Liver (tissue), 9 donors: Measurements from ENCODE around the gene TSPEAR. TPM values are rescaled to one million over a fixed set of nuclear protein-coding genes. Genes with fewer than 3 reads are reported as not detected.

Experiments used
- DNase-seq: peaks from one replicate; pipeline ENCODE4 v3.0.0-alpha.2; 2017; ENCODE audit warnings: low spot score
- H3K27ac ChIP-seq, 2 donors: one replicate each; pipeline ENCODE4 v1.7.0; 2013; ENCODE audit warnings: inconsistent platforms in 2 of 2, low read length in 2 of 2, control low read depth in 1 of 2, low read depth in 1 of 2, mild to moderate bottlenecking in 1 of 2
- H3K27me3 ChIP-seq, 4 donors: one replicate each; pipeline versions ENCODE4 v1.6.1 to v1.7.0; 2013; ENCODE audit warnings: low read length in 3 of 4, inconsistent platforms in 1 of 4, mild to moderate bottlenecking in 1 of 4, moderate library complexity in 1 of 4; ENCODE audit not compliant: control insufficient read depth in 4 of 4, insufficient read depth in 4 of 4
- H3K36me3 ChIP-seq, 4 donors: one replicate each; pipeline versions ENCODE4 v1.6.1 to v1.7.0; 2013; ENCODE audit warnings: low read length in 3 of 4, mild to moderate bottlenecking in 3 of 4, low read depth in 1 of 4, moderate library complexity in 1 of 4; ENCODE audit not compliant: control insufficient read depth in 4 of 4, insufficient read depth in 3 of 4
- H3K4me1 ChIP-seq, 4 donors: one replicate each; pipeline versions ENCODE4 v1.6.1 to v1.7.0; 2013; ENCODE audit warnings: low read length in 3 of 4, mild to moderate bottlenecking in 3 of 4, moderate library complexity in 1 of 4; ENCODE audit not compliant: control insufficient read depth in 4 of 4, insufficient read depth in 4 of 4
- H3K4me3 ChIP-seq, 3 donors: one replicate each; pipeline versions ENCODE4 v1.6.1 to v1.7.0; 2013; ENCODE audit warnings: low read length in 3 of 3, control low read depth in 1 of 3, low read depth in 1 of 3, mild to moderate bottlenecking in 1 of 3
- H3K9ac ChIP-seq, 2 donors: one replicate each; pipeline ENCODE4 v1.7.0; 2013; ENCODE audit warnings: low read length in 2 of 2, mild to moderate bottlenecking in 2 of 2, moderate library complexity in 2 of 2, control low read depth in 1 of 2, low read depth in 1 of 2
- H3K9me3 ChIP-seq, 4 donors: one replicate each; pipeline versions ENCODE4 v1.6.1 to v1.7.0; 2013; ENCODE audit warnings: low read length in 3 of 4; ENCODE audit not compliant: control insufficient read depth in 4 of 4
- EGR1 ChIP-seq, 2 donors: IDR thresholded peaks; 2 replicates each; pipeline ENCODE4 v1.6.1; 2016 to 2018; ENCODE audit warnings: antibody characterized with exemption in 2 of 2, low read depth in 2 of 2
- FOXA1 ChIP-seq: IDR thresholded peaks from 2 replicates; pipeline ENCODE4 v1.6.1; 2016; ENCODE audit warnings: antibody characterized with exemption
- FOXA2 ChIP-seq: IDR thresholded peaks from 2 replicates; pipeline ENCODE4 v1.6.1; 2016; ENCODE audit warnings: antibody characterized with exemption
- GABPA ChIP-seq, 2 donors: IDR thresholded peaks in 1 of 2; conservative IDR thresholded peaks in 1 of 2; 2 replicates each; pipeline ENCODE4 v1.6.1; 2016; ENCODE audit warnings: antibody characterized with exemption in 2 of 2, mild to moderate bottlenecking in 1 of 2, moderate library complexity in 1 of 2
- HNF4A ChIP-seq, 2 donors: conservative IDR thresholded peaks; 2 replicates each; pipeline ENCODE4 v1.6.1; 2016; ENCODE audit warnings: antibody characterized with exemption in 2 of 2, mild to moderate bottlenecking in 2 of 2
- HNF4G ChIP-seq: IDR thresholded peaks from 2 replicates; pipeline ENCODE4 v1.6.1; 2016; ENCODE audit warnings: antibody characterized with exemption
- JUND ChIP-seq, 2 donors: IDR thresholded peaks; 2 replicates each; pipeline ENCODE4 v1.6.1; 2016; ENCODE audit warnings: antibody characterized with exemption in 2 of 2
- NR2F2 ChIP-seq: IDR thresholded peaks from 2 replicates; pipeline ENCODE4 v1.6.1; 2016; ENCODE audit warnings: antibody characterized with exemption
- RAD21 ChIP-seq, 2 donors: IDR thresholded peaks; 2 replicates each; pipeline ENCODE4 v1.6.1; 2016; ENCODE audit warnings: antibody characterized with exemption in 2 of 2, mild to moderate bottlenecking in 2 of 2
- RXRA ChIP-seq, 2 donors: IDR thresholded peaks; 2 replicates each; pipeline ENCODE4 v1.6.1; 2017 to 2018; ENCODE audit warnings: antibody characterized with exemption in 2 of 2, mild to moderate bottlenecking in 1 of 2
- SP1 ChIP-seq: IDR thresholded peaks from 2 replicates; pipeline ENCODE4 v1.6.1; 2018; ENCODE audit warnings: antibody characterized with exemption, mild to moderate bottlenecking
- TAF1 ChIP-seq: conservative IDR thresholded peaks from 2 replicates; pipeline ENCODE4 v1.6.1; 2016; ENCODE audit warnings: antibody characterized with exemption, mild to moderate bottlenecking
- YY1 ChIP-seq: IDR thresholded peaks from 2 replicates; pipeline ENCODE4 v1.6.1; 2016; ENCODE audit warnings: antibody characterized with exemption, mild to moderate bottlenecking
- WGBS: extraction: QIAGEN DNeasy Blood & Tissue Kit; methylation state at CpG from one replicate; pipeline ENCODE4 v1.1.7; 2013; 5-methylcytosine and 5-hydroxymethylcytosine counted together
- polyA plus RNA-seq, 2 donors: library from polyadenylated mRNA; stranded (reverse) in 1 of 2; unstranded in 1 of 2; fragments of 200-250 nt in 1 of 2; fragments of >200 nt in 1 of 2; fragmentation: Nextera tagmentation in 1 of 2; extraction: Ambion mirVana in 1 of 2; gene quantifications; one replicate each; pipeline versions ENCODE4 v1.2.1 to v1.2.3, GENCODE V29; 2013 to 2015
- total RNA-seq, 2 donors: library from RNA; depleted of rRNA; stranded (reverse); fragments of >200 nt; gene quantifications; one replicate each; pipeline ENCODE4 v1.2.3, GENCODE V29; 2014
- TF ChIP-seq, protein P1 (sequence below): IDR thresholded peaks from 2 replicates; pipeline ENCODE4 v1.6.1; 2016; ENCODE audit warnings: antibody characterized with exemption
- TF ChIP-seq, protein P2 (sequence below): IDR thresholded peaks from 2 replicates; pipeline ENCODE4 v1.6.1; 2016; ENCODE audit warnings: antibody characterized with exemption
- TF ChIP-seq, protein P3 (sequence below): fragments of 150-350 bp; IDR thresholded peaks from 2 replicates; pipeline ENCODE4 v1.5.1; 2017; ENCODE audit warnings: improper control_type of control experiment, low read depth, low read length; ENCODE audit not compliant: missing input control
- TF ChIP-seq, protein P4 (sequence below): IDR thresholded peaks from 2 replicates; pipeline ENCODE4 v1.6.1; 2016; ENCODE audit warnings: antibody characterized with exemption
- TF ChIP-seq, protein P5 (sequence below): IDR thresholded peaks from 2 replicates; pipeline ENCODE4 v1.6.1; 2016; ENCODE audit warnings: antibody characterized with exemption, mild to moderate bottlenecking
- donor health status: healthy.
- donor health status: healthy.
- donor health status: healthy.
- donor health status: healthy.
- donor health status: healthy.

TSPEAR gene
- total and polyA plus RNA-seq, 4 donors: under 0.01 to 0.14 (median 0.01) TPM; not detected in 1

DNA sequence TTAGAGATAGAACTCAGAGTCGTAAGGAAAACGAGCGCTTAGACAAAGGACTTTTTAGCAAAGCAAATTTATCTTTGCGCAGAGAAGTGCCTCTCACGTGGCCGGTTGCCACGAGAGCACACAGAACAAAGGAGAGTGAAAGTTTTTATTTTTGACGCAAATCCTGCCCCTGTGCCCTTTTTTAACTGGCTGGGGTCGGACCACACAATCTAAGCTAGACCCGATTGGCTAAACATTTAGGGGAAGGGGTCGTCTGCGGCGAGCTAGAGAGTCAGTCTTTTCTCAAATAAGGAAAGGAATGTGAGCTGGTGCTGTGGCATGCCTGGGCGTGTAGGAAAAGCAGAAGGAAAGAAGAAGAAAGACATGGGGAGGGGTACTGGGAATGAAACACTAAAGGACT, 162.4 kb downstream of the TSPEAR start:
- peaks cover 0 to 2% (median 0%) of the 10 kb centered on the region in 4 donors for H3K27me3 ChIP-seq
- no peak for TF ChIP-seq JUND (IDR thresholded peaks at IDR 0.05)
- TF ChIP-seq, protein P1, sequence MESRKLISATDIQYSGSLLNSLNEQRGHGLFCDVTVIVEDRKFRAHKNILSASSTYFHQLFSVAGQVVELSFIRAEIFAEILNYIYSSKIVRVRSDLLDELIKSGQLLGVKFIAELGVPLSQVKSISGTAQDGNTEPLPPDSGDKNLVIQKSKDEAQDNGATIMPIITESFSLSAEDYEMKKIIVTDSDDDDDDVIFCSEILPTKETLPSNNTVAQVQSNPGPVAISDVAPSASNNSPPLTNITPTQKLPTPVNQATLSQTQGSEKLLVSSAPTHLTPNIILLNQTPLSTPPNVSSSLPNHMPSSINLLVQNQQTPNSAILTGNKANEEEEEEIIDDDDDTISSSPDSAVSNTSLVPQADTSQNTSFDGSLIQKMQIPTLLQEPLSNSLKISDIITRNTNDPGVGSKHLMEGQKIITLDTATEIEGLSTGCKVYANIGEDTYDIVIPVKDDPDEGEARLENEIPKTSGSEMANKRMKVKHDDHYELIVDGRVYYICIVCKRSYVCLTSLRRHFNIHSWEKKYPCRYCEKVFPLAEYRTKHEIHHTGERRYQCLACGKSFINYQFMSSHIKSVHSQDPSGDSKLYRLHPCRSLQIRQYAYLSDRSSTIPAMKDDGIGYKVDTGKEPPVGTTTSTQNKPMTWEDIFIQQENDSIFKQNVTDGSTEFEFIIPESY: no peak
- TF ChIP-seq YY1: no peak
- TF ChIP-seq HNF4A (conservative IDR thresholded peaks at IDR 0.05): no peak
- no peak for TF ChIP-seq HNF4G
- no peak for TF ChIP-seq RXRA (IDR thresholded peaks at IDR 0.05)
- no peak for TF ChIP-seq FOXA2
- TF ChIP-seq, protein P2, sequence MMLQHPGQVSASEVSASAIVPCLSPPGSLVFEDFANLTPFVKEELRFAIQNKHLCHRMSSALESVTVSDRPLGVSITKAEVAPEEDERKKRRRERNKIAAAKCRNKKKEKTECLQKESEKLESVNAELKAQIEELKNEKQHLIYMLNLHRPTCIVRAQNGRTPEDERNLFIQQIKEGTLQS: no peak
- TF ChIP-seq, protein P3, sequence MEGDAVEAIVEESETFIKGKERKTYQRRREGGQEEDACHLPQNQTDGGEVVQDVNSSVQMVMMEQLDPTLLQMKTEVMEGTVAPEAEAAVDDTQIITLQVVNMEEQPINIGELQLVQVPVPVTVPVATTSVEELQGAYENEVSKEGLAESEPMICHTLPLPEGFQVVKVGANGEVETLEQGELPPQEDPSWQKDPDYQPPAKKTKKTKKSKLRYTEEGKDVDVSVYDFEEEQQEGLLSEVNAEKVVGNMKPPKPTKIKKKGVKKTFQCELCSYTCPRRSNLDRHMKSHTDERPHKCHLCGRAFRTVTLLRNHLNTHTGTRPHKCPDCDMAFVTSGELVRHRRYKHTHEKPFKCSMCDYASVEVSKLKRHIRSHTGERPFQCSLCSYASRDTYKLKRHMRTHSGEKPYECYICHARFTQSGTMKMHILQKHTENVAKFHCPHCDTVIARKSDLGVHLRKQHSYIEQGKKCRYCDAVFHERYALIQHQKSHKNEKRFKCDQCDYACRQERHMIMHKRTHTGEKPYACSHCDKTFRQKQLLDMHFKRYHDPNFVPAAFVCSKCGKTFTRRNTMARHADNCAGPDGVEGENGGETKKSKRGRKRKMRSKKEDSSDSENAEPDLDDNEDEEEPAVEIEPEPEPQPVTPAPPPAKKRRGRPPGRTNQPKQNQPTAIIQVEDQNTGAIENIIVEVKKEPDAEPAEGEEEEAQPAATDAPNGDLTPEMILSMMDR: no peak
- no peak for TF ChIP-seq GABPA (IDR thresholded peaks at IDR 0.05 in 1 of 2, conservative IDR thresholded peaks at IDR 0.05 in 1 of 2)
- TF ChIP-seq EGR1 (IDR thresholded peaks at IDR 0.05; ENCODE audit: low read depth in 2 of 2): no peak
- TF ChIP-seq TAF1: no peak
- TF ChIP-seq, protein P4, sequence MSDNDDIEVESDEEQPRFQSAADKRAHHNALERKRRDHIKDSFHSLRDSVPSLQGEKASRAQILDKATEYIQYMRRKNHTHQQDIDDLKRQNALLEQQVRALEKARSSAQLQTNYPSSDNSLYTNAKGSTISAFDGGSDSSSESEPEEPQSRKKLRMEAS: no peak
- TF ChIP-seq FOXA1: no peak
- no peak for TF ChIP-seq SP1
- no peak for TF ChIP-seq RAD21 (IDR thresholded peaks at IDR 0.05)
- no peak for TF ChIP-seq NR2F2
- no peaks in the 10 kb centered on the region for H3K4me1 ChIP-seq
- H3K9me3 ChIP-seq: no peaks in the 10 kb centered on the region
- H3K9ac ChIP-seq: no peak overlapping the region
- no peaks in the 10 kb centered on the region for H3K36me3 ChIP-seq
- H3K4me3 ChIP-seq: no peak overlapping the region
- DNase-seq: no peak
- H3K27ac ChIP-seq: no peak overlapping the region
- 35% methylated on average over 14 of the region's 14 CpGs for WGBS

DNA sequence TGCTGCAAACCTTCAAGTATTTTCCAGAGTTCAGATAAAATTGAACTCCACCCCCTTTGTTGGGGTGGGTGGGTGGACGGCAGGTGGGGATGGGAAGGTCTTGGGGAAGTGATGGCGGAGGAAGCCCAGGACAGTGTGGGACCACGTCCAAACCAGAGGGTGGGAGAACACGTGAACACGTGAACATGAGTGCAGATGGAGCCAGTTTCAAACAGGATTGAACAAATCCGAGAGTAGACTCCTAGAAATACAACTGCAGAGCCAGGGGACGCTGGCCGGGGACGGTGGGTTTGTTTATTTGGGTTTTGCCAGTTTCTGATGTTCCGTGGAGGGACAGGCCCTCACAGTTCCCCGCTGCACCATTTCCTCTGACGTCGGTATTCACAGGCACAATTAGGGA, 163.0 kb downstream of the TSPEAR start:
- DNase-seq: no peak
- H3K36me3 ChIP-seq: no peaks in the 10 kb centered on the region
- no peaks in the 10 kb centered on the region for H3K4me1 ChIP-seq
- WGBS: 71% methylated on average over 13 of the region's 13 CpGs
- no peak overlapping the region for H3K9ac ChIP-seq
- no peak overlapping the region for H3K27ac ChIP-seq
- no peak overlapping the region for H3K4me3 ChIP-seq
- H3K27me3 ChIP-seq: peaks cover 0 to 2% (median 0%) of the 10 kb centered on the region in 4 donors
- TF ChIP-seq, protein P3: no peak
- no peak for TF ChIP-seq RAD21 (IDR thresholded peaks at IDR 0.05)
- no peak for TF ChIP-seq RXRA (IDR thresholded peaks at IDR 0.05)
- TF ChIP-seq, protein P5, sequence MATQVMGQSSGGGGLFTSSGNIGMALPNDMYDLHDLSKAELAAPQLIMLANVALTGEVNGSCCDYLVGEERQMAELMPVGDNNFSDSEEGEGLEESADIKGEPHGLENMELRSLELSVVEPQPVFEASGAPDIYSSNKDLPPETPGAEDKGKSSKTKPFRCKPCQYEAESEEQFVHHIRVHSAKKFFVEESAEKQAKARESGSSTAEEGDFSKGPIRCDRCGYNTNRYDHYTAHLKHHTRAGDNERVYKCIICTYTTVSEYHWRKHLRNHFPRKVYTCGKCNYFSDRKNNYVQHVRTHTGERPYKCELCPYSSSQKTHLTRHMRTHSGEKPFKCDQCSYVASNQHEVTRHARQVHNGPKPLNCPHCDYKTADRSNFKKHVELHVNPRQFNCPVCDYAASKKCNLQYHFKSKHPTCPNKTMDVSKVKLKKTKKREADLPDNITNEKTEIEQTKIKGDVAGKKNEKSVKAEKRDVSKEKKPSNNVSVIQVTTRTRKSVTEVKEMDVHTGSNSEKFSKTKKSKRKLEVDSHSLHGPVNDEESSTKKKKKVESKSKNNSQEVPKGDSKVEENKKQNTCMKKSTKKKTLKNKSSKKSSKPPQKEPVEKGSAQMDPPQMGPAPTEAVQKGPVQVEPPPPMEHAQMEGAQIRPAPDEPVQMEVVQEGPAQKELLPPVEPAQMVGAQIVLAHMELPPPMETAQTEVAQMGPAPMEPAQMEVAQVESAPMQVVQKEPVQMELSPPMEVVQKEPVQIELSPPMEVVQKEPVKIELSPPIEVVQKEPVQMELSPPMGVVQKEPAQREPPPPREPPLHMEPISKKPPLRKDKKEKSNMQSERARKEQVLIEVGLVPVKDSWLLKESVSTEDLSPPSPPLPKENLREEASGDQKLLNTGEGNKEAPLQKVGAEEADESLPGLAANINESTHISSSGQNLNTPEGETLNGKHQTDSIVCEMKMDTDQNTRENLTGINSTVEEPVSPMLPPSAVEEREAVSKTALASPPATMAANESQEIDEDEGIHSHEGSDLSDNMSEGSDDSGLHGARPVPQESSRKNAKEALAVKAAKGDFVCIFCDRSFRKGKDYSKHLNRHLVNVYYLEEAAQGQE: no peak
- TF ChIP-seq YY1: no peak
- no peak for TF ChIP-seq HNF4G
- TF ChIP-seq, protein P4: no peak
- TF ChIP-seq TAF1: no peak
- no peak for TF ChIP-seq NR2F2
- no peak for TF ChIP-seq SP1
- TF ChIP-seq, protein P2: no peak
- no peak for TF ChIP-seq FOXA1
- TF ChIP-seq FOXA2: no peak
- no peak for TF ChIP-seq HNF4A (conservative IDR thresholded peaks at IDR 0.05)
- TF ChIP-seq JUND (IDR thresholded peaks at IDR 0.05): no peak
- TF ChIP-seq GABPA (IDR thresholded peaks at IDR 0.05 in 1 of 2, conservative IDR thresholded peaks at IDR 0.05 in 1 of 2): no peak
- TF ChIP-seq, protein P1: no peak
- no peaks in the 10 kb centered on the region for H3K9me3 ChIP-seq
